K562 (cell line): ENCODE data around the gene PCK1. TPM values are rescaled to one million over a fixed set of nuclear protein-coding genes. Genes with fewer than 3 reads are reported as not detected.

Experiments
- BRF2 ChIP-seq: IDR thresholded peaks from 3 replicates; pipeline ENCODE4 v1.6.1; 2011; ENCODE audit warnings: borderline replicate concordance, mild to moderate bottlenecking; ENCODE audit not compliant: insufficient read length, insufficient read depth
- ELF1 ChIP-seq: fragments of 200-800 bp; sonication (Bioruptor generic); IDR thresholded peaks from 2 replicates; pipeline ENCODE4 v1.6.1; 2016; ENCODE audit warnings: missing genetic modification characterization, missing compliant biosample characterization
- HMG20A ChIP-seq: fragments of 450-650 bp; formaldehyde crosslinking; conservative IDR thresholded peaks from 2 replicates; pipeline ENCODE4 v1.4.0; 2020; ENCODE audit warnings: mild to moderate bottlenecking, mixed read lengths
- NFE2L1 ChIP-seq: fragments of 450-650 bp; IDR thresholded peaks from 2 replicates; pipeline ENCODE4 v1.6.1; 2016; ENCODE audit warnings: missing genetic modification characterization, low read depth, mild to moderate bottlenecking, missing compliant biosample characterization, moderate library complexity, borderline replicate concordance
- PHB ChIP-seq: fragments of 250-450 bp; sonication (Bioruptor Pico); IDR thresholded peaks from 2 replicates; pipeline ENCODE4 v1.5.0; 2021
- SP1 ChIP-seq: sonication (generic); formaldehyde crosslinking; IDR thresholded peaks from 2 replicates; pipeline ENCODE4 v1.8.1; 2022; ENCODE audit warnings: mild to moderate bottlenecking, missing genetic modification reagents
- ZNF79 ChIP-seq: fragments of 250-450 bp; sonication (Bioruptor Pico); IDR thresholded peaks from 2 replicates; pipeline ENCODE4 v1.4.0; 2020; ENCODE audit warnings: low read depth, mild to moderate bottlenecking, moderate library complexity
- polyA plus RNA-seq, 8 experiments: library from polyadenylated mRNA; depleted of rRNA in 4 of 8; stranded (reverse) in 5 of 8; unstranded in 3 of 8; fragments of >200 nt; fragmentation: Nextera tagmentation in 2 of 8; fragmentation: Illumina TruSeq in 1 of 8; extraction: Ambion mirVana in 2 of 8; extraction: Trizol in 1 of 8; gene quantifications; 2 replicates each; pipeline versions ENCODE4 v1.2.1 to v1.2.3, GENCODE V29; 2011 to 2014; ENCODE audit warnings: inconsistent platforms in 1 of 8, missing spikeins in 1 of 8
- total RNA-seq, 7 experiments: library from RNA; depleted of rRNA in 6 of 7; stranded (reverse); fragments of >200 nt in 6 of 7; fragmentation: Illumina TruSeq in 2 of 7; extraction: Trizol in 2 of 7; gene quantifications; 2 replicates each; pipeline versions ENCODE4 v1.2.1 to v1.2.3, GENCODE V29; 2011 to 2021; ENCODE audit warnings: low replicate concordance in 1 of 7
- TF ChIP-seq, protein P1 (sequence below): fragments of 250-450 bp; sonication (Bioruptor Pico); IDR thresholded peaks from 2 replicates; pipeline ENCODE4 v1.8.0; 2021; ENCODE audit warnings: moderate library complexity, mild to moderate bottlenecking, inconsistent platforms
- TF ChIP-seq, protein P2 (sequence below): sonication (generic); formaldehyde crosslinking; IDR thresholded peaks from 2 replicates; pipeline ENCODE4 v1.4.0; 2020; ENCODE audit warnings: mild to moderate bottlenecking, missing genetic modification reagents
- TF ChIP-seq, protein P3 (sequence below): sonication (generic); formaldehyde crosslinking; IDR thresholded peaks from 2 replicates; pipeline ENCODE4 v1.9.0; 2022; ENCODE audit warnings: mild to moderate bottlenecking, missing genetic modification reagents
- TF ChIP-seq, protein P4 (sequence below): fragments of 450-650 bp; IDR thresholded peaks from 2 replicates; pipeline ENCODE4 v1.6.1; 2016; ENCODE audit warnings: antibody characterized with exemption
- TF ChIP-seq, protein P5 (sequence below): fragments of 200-800 bp; sonication (Bioruptor generic); IDR thresholded peaks from 2 replicates; pipeline ENCODE4 v1.6.1; 2017; ENCODE audit warnings: missing genetic modification characterization, missing compliant biosample characterization
- TF ChIP-seq, protein P6 (sequence below), 2 experiments: fragments of 150-350 bp in 1 of 2; IDR thresholded peaks; 2 replicates each; pipeline ENCODE4 v1.6.1; 2012 to 2016; ENCODE audit warnings: low read depth in 2 of 2, low read length in 2 of 2, mild to moderate bottlenecking in 1 of 2, moderate library complexity in 1 of 2
- TF ChIP-seq, protein P7 (sequence below): sonication (generic); formaldehyde crosslinking; IDR thresholded peaks from 2 replicates; pipeline ENCODE4 v1.9.0; 2022; ENCODE audit warnings: mild to moderate bottlenecking, missing genetic modification reagents

PCK1 gene
- total and polyA plus RNA-seq, 9 of the 15 experiments (the other 6 are each of a cell fraction or from before 2014, with no cell fraction given), result 0.05 to 0.73 (median 0.15) TPM

GRCh38 chr20:57605045-57605444, 44.1 kb downstream of the PCK1 start (continued):
- TF ChIP-seq, protein P1, sequence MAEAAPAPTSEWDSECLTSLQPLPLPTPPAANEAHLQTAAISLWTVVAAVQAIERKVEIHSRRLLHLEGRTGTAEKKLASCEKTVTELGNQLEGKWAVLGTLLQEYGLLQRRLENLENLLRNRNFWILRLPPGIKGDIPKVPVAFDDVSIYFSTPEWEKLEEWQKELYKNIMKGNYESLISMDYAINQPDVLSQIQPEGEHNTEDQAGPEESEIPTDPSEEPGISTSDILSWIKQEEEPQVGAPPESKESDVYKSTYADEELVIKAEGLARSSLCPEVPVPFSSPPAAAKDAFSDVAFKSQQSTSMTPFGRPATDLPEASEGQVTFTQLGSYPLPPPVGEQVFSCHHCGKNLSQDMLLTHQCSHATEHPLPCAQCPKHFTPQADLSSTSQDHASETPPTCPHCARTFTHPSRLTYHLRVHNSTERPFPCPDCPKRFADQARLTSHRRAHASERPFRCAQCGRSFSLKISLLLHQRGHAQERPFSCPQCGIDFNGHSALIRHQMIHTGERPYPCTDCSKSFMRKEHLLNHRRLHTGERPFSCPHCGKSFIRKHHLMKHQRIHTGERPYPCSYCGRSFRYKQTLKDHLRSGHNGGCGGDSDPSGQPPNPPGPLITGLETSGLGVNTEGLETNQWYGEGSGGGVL, result no peak
- TF ChIP-seq, protein P2, sequence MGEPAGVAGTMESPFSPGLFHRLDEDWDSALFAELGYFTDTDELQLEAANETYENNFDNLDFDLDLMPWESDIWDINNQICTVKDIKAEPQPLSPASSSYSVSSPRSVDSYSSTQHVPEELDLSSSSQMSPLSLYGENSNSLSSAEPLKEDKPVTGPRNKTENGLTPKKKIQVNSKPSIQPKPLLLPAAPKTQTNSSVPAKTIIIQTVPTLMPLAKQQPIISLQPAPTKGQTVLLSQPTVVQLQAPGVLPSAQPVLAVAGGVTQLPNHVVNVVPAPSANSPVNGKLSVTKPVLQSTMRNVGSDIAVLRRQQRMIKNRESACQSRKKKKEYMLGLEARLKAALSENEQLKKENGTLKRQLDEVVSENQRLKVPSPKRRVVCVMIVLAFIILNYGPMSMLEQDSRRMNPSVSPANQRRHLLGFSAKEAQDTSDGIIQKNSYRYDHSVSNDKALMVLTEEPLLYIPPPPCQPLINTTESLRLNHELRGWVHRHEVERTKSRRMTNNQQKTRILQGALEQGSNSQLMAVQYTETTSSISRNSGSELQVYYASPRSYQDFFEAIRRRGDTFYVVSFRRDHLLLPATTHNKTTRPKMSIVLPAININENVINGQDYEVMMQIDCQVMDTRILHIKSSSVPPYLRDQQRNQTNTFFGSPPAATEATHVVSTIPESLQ (CRISPR knock-in tag), result no peak
- TF ChIP-seq, protein P3, sequence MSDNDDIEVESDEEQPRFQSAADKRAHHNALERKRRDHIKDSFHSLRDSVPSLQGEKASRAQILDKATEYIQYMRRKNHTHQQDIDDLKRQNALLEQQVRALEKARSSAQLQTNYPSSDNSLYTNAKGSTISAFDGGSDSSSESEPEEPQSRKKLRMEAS, result no peak
- TF ChIP-seq PHB (CRISPR knock-in tag) (no peak), HMG20A (CRISPR knock-in tag) (no peak), SP1 (no peak), BRF2 (no peak), ZNF79 (CRISPR knock-in tag) (no peak), ELF1 (tag) (no peak), NFE2L1 (tag) (no peak)
- TF ChIP-seq, protein P4, sequence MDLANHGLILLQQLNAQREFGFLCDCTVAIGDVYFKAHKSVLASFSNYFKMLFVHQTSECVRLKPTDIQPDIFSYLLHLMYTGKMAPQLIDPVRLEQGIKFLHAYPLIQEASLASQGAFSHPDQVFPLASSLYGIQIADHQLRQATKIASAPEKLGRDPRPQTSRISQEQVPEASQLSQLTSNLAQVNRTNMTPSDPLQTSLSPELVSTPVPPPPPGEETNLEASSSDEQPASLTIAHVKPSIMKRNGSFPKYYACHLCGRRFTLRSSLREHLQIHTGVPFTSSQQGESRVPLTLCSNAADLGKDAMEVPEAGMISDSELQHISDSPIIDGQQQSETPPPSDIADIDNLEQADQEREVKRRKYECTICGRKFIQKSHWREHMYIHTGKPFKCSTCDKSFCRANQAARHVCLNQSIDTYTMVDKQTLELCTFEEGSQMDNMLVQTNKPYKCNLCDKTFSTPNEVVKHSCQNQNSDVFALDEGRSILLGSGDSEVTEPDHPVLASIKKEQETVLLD, result no peak
- TF ChIP-seq, protein P5, sequence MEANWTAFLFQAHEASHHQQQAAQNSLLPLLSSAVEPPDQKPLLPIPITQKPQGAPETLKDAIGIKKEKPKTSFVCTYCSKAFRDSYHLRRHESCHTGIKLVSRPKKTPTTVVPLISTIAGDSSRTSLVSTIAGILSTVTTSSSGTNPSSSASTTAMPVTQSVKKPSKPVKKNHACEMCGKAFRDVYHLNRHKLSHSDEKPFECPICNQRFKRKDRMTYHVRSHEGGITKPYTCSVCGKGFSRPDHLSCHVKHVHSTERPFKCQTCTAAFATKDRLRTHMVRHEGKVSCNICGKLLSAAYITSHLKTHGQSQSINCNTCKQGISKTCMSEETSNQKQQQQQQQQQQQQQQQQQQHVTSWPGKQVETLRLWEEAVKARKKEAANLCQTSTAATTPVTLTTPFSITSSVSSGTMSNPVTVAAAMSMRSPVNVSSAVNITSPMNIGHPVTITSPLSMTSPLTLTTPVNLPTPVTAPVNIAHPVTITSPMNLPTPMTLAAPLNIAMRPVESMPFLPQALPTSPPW (CRISPR knock-in tag), result no peak
- TF ChIP-seq, protein P6, sequence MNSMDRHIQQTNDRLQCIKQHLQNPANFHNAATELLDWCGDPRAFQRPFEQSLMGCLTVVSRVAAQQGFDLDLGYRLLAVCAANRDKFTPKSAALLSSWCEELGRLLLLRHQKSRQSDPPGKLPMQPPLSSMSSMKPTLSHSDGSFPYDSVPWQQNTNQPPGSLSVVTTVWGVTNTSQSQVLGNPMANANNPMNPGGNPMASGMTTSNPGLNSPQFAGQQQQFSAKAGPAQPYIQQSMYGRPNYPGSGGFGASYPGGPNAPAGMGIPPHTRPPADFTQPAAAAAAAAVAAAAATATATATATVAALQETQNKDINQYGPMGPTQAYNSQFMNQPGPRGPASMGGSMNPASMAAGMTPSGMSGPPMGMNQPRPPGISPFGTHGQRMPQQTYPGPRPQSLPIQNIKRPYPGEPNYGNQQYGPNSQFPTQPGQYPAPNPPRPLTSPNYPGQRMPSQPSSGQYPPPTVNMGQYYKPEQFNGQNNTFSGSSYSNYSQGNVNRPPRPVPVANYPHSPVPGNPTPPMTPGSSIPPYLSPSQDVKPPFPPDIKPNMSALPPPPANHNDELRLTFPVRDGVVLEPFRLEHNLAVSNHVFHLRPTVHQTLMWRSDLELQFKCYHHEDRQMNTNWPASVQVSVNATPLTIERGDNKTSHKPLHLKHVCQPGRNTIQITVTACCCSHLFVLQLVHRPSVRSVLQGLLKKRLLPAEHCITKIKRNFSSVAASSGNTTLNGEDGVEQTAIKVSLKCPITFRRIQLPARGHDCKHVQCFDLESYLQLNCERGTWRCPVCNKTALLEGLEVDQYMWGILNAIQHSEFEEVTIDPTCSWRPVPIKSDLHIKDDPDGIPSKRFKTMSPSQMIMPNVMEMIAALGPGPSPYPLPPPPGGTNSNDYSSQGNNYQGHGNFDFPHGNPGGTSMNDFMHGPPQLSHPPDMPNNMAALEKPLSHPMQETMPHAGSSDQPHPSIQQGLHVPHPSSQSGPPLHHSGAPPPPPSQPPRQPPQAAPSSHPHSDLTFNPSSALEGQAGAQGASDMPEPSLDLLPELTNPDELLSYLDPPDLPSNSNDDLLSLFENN (IDR thresholded peaks at IDR 0.05; ENCODE audit: low read depth in 2 of 2, low read length in 2 of 2), result no peak
- TF ChIP-seq, protein P7, sequence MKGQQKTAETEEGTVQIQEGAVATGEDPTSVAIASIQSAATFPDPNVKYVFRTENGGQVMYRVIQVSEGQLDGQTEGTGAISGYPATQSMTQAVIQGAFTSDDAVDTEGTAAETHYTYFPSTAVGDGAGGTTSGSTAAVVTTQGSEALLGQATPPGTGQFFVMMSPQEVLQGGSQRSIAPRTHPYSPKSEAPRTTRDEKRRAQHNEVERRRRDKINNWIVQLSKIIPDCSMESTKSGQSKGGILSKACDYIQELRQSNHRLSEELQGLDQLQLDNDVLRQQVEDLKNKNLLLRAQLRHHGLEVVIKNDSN (CRISPR knock-in tag), result no peak
